GM23338 (cell line): ENCODE measurements around the gene PTPRQ. TPM values are rescaled to one million over a fixed set of nuclear protein-coding genes. Genes with fewer than 3 reads are reported as not detected.

Experiments
- ATAC-seq: fragments of 200-7000 bp; cut with Tn5 transposase; 3 replicates; pipeline ENCODE4 v1.9.1; 2020
- DNase-seq: peaks from one replicate; pipeline ENCODE4 v3.0.0-alpha.2; 2015; ENCODE audit warnings: low spot score
- H2AFZ ChIP-seq: fragments of 200-600 bp; sonication (generic); 2 replicates; pipeline ENCODE4 v1.8.0; 2016; ENCODE audit warnings: antibody characterized with exemption, mild to moderate bottlenecking, moderate library complexity
- H3F3A ChIP-seq: fragments of 200-600 bp; sonication (generic); replicated peaks from 2 replicates; pipeline ENCODE4 v1.8.0; 2017; ENCODE audit warnings: antibody characterized with exemption, mixed run types, low read depth
- H3K27ac ChIP-seq: fragments of 200-600 bp; sonication (generic); 2 replicates; pipeline ENCODE4 v1.6.1; 2016; ENCODE audit warnings: low read depth
- H3K27me3 ChIP-seq: fragments of 200-600 bp; sonication (generic); 2 replicates; pipeline ENCODE4 v1.8.0; 2016; ENCODE audit warnings: mild to moderate bottlenecking, mixed run types, moderate library complexity; ENCODE audit not compliant: insufficient read depth
- H3K36me3 ChIP-seq: fragments of 200-600 bp; sonication (generic); 2 replicates; pipeline ENCODE4 v1.8.0; 2016; ENCODE audit warnings: mild to moderate bottlenecking; ENCODE audit not compliant: insufficient read depth
- H3K4me1 ChIP-seq: fragments of 200-600 bp; sonication (generic); 2 replicates; pipeline ENCODE4 v1.8.0; 2016; ENCODE audit warnings: mild to moderate bottlenecking, moderate library complexity; ENCODE audit not compliant: insufficient read depth
- H3K4me2 ChIP-seq: fragments of 200-600 bp; sonication (generic); 2 replicates; pipeline ENCODE4 v1.7.1; 2017; ENCODE audit warnings: mixed run types
- H3K4me3 ChIP-seq: fragments of 200-600 bp; sonication (generic); 2 replicates; pipeline ENCODE4 v1.6.1; 2016; ENCODE audit warnings: mixed run types
- H3K79me2 ChIP-seq: fragments of 200-600 bp; sonication (generic); replicated peaks from 2 replicates; pipeline ENCODE4 v1.8.0; 2017; ENCODE audit warnings: mild to moderate bottlenecking; ENCODE audit not compliant: insufficient read depth
- H3K9me2 ChIP-seq: fragments of 200-600 bp; sonication (generic); 2 replicates; pipeline ENCODE4 v1.8.0; 2017; ENCODE audit not compliant: insufficient read depth
- H4K20me1 ChIP-seq: fragments of 200-600 bp; sonication (generic); replicated peaks from 2 replicates; pipeline ENCODE4 v1.8.0; 2017; ENCODE audit warnings: mild to moderate bottlenecking; ENCODE audit not compliant: insufficient read depth
- H3K27ac Mint-ChIP-seq: 2 replicates; pipeline ENCODE4 v1.8.0; 2020; ENCODE audit warnings: inconsistent platforms, mild to moderate bottlenecking, moderate library complexity, mixed read lengths
- H3K27me3 Mint-ChIP-seq: 3 replicates; pipeline ENCODE4 v1.8.0; 2022; ENCODE audit warnings: low read depth, mild to moderate bottlenecking, moderate library complexity, mixed read lengths, inconsistent platforms; ENCODE audit not compliant: insufficient read depth, poor library complexity
- H3K36me3 Mint-ChIP-seq: 3 replicates; pipeline ENCODE4 v1.8.0; 2021; ENCODE audit warnings: low read depth, mild to moderate bottlenecking, inconsistent platforms, moderate library complexity, mixed read lengths
- H3K4me1 Mint-ChIP-seq: 3 replicates; pipeline ENCODE4 v1.8.0; 2020; ENCODE audit warnings: mild to moderate bottlenecking, inconsistent platforms, mixed read lengths
- H3K4me3 Mint-ChIP-seq: 3 replicates; pipeline ENCODE4 v1.8.0; 2021; ENCODE audit warnings: moderate library complexity, mild to moderate bottlenecking, inconsistent platforms, mixed read lengths
- H3K9me3 Mint-ChIP-seq: 3 replicates; pipeline ENCODE4 v1.8.0; 2020; ENCODE audit warnings: moderate library complexity, mild to moderate bottlenecking, inconsistent platforms, mixed read lengths
- CREB1 ChIP-seq: fragments of 250-450 bp; sonication (Bioruptor Pico); IDR thresholded peaks from 2 replicates; pipeline ENCODE4 v1.5.0; 2020; ENCODE audit warnings: low read depth, mild to moderate bottlenecking, moderate library complexity
- EZH2 ChIP-seq: fragments of 200-600 bp; sonication (generic); IDR thresholded peaks from one replicate; pipeline ENCODE4 v1.8.0; 2017; ENCODE audit warnings: antibody characterized with exemption, mild to moderate bottlenecking, low read depth; ENCODE audit not compliant: unreplicated experiment
- JUNB ChIP-seq: IDR thresholded peaks from one replicate; pipeline ENCODE4 v1.6.1; 2016; ENCODE audit warnings: antibody characterized with exemption; ENCODE audit not compliant: unreplicated experiment
- NANOG ChIP-seq: IDR thresholded peaks from 2 replicates; pipeline ENCODE4 v1.6.1; 2016; ENCODE audit warnings: antibody characterized with exemption, borderline replicate concordance
- POLR2AphosphoS5 ChIP-seq: IDR thresholded peaks from 2 replicates; pipeline ENCODE4 v1.6.1; 2016; ENCODE audit warnings: antibody characterized with exemption, low read depth
- STAT1 ChIP-seq: IDR thresholded peaks from one replicate; pipeline ENCODE4 v1.6.1; 2016; ENCODE audit warnings: antibody characterized with exemption; ENCODE audit not compliant: unreplicated experiment
- ZNF114 ChIP-seq: fragments of 250-450 bp; sonication (Bioruptor Pico); IDR thresholded peaks from 2 replicates; pipeline ENCODE4 v1.5.0; 2020; ENCODE audit warnings: mild to moderate bottlenecking, moderate library complexity
- ZNF331 ChIP-seq: fragments of 250-450 bp; sonication (Bioruptor Pico); IDR thresholded peaks from 2 replicates; pipeline ENCODE4 v1.5.0; 2020; ENCODE audit warnings: low read depth, mild to moderate bottlenecking, moderate library complexity
- polyA plus RNA-seq: library from polyadenylated mRNA; unstranded; fragments of >200 nt; fragmentation: Nextera tagmentation; extraction: Ambion mirVana; gene quantifications from 2 replicates; pipeline ENCODE4 v1.2.1, GENCODE V29; 2016
- total RNA-seq: library from RNA; depleted of rRNA; stranded (reverse); fragments of >200 nt; shearing (Covaris generic); gene quantifications from 2 replicates; pipeline ENCODE4 v1.2.3, GENCODE V29; 2014
- TF ChIP-seq, protein P1 (sequence below): fragments of 250-450 bp; sonication (Bioruptor Pico); IDR thresholded peaks from 2 replicates; pipeline ENCODE4 v1.5.0; 2020; ENCODE audit warnings: mild to moderate bottlenecking, moderate library complexity
- TF ChIP-seq, protein P2 (sequence below), 2 experiments: fragments of 200-600 bp in 1 of 2; sonication (generic) in 1 of 2; conservative IDR thresholded peaks; 2 replicates each; pipeline versions ENCODE4 v1.5.1 to v1.6.1; 2016 to 2017; ENCODE audit warnings: antibody characterized with exemption in 2 of 2, low read depth in 2 of 2, mild to moderate bottlenecking in 2 of 2, moderate library complexity in 1 of 2
- TF ChIP-seq, protein P3 (sequence below): IDR thresholded peaks from 2 replicates; pipeline ENCODE4 v1.6.1; 2016; ENCODE audit warnings: antibody characterized with exemption
- TF ChIP-seq, protein P4 (sequence below): IDR thresholded peaks from one replicate; pipeline ENCODE4 v1.6.1; 2018; ENCODE audit warnings: antibody characterized with exemption; ENCODE audit not compliant: unreplicated experiment

PTPRQ gene
- total and polyA plus RNA-seq, 2 experiments from 2014 or later, result not detected

DNA sequence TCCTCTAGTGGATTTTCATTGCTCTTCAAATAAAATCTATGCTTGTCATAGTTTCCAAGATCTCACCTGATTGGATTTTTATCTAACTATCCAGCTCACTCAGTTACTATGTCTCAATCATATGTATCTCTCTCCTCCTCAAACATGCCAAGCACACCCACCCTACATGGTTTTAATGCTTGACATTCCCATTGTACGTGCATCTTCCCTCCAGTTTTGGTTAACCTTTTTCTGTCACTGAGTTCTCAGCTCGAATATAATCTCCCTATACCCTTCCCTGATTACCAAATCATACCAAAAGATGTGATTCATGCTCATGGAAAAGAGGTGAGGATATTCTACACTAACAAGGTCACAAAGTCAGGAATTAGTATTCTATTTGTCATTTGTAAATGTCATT, 12.0 kb upstream of the PTPRQ start:
- Mint-ChIP-seq H3K9me3 (no peaks in the 10 kb centered on the region), H3K4me1 (peaks cover 7% of the 10 kb centered on the region), H3K27me3 (no peaks in the 10 kb centered on the region), H3K4me3 (no peak overlapping the region), H3K27ac (no peak overlapping the region), H3K36me3 (no peaks in the 10 kb centered on the region)
- Histone ChIP-seq H3K9me2 (no peaks in the 10 kb centered on the region), H3K4me3 (no peak overlapping the region), H3K4me1 (peaks cover 9% of the 10 kb centered on the region; the same call in 1 of the 2 replicates), H3F3A (no peaks in the 10 kb centered on the region), H3K36me3 (no peaks in the 10 kb centered on the region), H2AFZ (no peak overlapping the region), H3K4me2 (no peak overlapping the region), H3K27me3 (no peaks in the 10 kb centered on the region), H3K27ac (no peak overlapping the region), H3K79me2 (no peaks in the 10 kb centered on the region), H4K20me1 (no peaks in the 10 kb centered on the region)
- ATAC-seq (no peak), DNase-seq (no peak)
- TF ChIP-seq, protein P1, sequence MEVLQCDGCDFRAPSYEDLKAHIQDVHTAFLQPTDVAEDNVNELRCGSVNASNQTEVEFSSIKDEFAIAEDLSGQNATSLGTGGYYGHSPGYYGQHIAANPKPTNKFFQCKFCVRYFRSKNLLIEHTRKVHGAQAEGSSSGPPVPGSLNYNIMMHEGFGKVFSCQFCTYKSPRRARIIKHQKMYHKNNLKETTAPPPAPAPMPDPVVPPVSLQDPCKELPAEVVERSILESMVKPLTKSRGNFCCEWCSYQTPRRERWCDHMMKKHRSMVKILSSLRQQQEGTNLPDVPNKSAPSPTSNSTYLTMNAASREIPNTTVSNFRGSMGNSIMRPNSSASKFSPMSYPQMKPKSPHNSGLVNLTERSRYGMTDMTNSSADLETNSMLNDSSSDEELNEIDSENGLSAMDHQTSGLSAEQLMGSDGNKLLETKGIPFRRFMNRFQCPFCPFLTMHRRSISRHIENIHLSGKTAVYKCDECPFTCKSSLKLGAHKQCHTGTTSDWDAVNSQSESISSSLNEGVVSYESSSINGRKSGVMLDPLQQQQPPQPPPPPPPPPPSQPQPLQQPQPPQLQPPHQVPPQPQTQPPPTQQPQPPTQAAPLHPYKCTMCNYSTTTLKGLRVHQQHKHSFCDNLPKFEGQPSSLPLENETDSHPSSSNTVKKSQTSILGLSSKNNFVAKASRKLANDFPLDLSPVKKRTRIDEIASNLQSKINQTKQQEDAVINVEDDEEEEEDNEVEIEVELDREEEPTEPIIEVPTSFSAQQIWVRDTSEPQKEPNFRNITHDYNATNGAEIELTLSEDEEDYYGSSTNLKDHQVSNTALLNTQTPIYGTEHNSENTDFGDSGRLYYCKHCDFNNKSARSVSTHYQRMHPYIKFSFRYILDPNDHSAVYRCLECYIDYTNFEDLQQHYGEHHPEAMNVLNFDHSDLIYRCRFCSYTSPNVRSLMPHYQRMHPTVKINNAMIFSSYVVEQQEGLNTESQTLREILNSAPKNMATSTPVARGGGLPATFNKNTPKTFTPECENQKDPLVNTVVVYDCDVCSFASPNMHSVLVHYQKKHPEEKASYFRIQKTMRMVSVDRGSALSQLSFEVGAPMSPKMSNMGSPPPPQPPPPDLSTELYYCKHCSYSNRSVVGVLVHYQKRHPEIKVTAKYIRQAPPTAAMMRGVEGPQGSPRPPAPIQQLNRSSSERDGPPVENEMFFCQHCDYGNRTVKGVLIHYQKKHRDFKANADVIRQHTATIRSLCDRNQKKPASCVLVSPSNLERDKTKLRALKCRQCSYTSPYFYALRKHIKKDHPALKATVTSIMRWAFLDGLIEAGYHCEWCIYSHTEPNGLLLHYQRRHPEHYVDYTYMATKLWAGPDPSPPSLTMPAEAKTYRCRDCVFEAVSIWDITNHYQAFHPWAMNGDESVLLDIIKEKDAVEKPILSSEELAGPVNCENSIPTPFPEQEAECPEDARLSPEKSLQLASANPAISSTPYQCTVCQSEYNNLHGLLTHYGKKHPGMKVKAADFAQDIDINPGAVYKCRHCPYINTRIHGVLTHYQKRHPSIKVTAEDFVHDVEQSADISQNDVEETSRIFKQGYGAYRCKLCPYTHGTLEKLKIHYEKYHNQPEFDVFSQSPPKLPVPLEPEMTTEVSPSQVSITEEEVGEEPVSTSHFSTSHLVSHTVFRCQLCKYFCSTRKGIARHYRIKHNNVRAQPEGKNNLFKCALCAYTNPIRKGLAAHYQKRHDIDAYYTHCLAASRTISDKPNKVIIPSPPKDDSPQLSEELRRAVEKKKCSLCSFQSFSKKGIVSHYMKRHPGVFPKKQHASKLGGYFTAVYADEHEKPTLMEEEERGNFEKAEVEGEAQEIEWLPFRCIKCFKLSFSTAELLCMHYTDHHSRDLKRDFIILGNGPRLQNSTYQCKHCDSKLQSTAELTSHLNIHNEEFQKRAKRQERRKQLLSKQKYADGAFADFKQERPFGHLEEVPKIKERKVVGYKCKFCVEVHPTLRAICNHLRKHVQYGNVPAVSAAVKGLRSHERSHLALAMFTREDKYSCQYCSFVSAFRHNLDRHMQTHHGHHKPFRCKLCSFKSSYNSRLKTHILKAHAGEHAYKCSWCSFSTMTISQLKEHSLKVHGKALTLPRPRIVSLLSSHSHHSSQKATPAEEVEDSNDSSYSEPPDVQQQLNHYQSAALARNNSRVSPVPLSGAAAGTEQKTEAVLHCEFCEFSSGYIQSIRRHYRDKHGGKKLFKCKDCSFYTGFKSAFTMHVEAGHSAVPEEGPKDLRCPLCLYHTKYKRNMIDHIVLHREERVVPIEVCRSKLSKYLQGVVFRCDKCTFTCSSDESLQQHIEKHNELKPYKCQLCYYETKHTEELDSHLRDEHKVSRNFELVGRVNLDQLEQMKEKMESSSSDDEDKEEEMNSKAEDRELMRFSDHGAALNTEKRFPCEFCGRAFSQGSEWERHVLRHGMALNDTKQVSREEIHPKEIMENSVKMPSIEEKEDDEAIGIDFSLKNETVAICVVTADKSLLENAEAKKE (CRISPR knock-in tag), result no peak
- TF ChIP-seq CREB1 (CRISPR knock-in tag) (no peak), NANOG (no peak), ZNF114 (CRISPR knock-in tag) (no peak), STAT1 (no peak), ZNF331 (CRISPR knock-in tag) (no peak), POLR2AphosphoS5 (no peak), JUNB (no peak), EZH2 (no peak)
- TF ChIP-seq, protein P2, sequence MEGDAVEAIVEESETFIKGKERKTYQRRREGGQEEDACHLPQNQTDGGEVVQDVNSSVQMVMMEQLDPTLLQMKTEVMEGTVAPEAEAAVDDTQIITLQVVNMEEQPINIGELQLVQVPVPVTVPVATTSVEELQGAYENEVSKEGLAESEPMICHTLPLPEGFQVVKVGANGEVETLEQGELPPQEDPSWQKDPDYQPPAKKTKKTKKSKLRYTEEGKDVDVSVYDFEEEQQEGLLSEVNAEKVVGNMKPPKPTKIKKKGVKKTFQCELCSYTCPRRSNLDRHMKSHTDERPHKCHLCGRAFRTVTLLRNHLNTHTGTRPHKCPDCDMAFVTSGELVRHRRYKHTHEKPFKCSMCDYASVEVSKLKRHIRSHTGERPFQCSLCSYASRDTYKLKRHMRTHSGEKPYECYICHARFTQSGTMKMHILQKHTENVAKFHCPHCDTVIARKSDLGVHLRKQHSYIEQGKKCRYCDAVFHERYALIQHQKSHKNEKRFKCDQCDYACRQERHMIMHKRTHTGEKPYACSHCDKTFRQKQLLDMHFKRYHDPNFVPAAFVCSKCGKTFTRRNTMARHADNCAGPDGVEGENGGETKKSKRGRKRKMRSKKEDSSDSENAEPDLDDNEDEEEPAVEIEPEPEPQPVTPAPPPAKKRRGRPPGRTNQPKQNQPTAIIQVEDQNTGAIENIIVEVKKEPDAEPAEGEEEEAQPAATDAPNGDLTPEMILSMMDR (conservative IDR thresholded peaks at IDR 0.05; ENCODE audit: low read depth in 2 of 2), result no peak
- TF ChIP-seq, protein P3, sequence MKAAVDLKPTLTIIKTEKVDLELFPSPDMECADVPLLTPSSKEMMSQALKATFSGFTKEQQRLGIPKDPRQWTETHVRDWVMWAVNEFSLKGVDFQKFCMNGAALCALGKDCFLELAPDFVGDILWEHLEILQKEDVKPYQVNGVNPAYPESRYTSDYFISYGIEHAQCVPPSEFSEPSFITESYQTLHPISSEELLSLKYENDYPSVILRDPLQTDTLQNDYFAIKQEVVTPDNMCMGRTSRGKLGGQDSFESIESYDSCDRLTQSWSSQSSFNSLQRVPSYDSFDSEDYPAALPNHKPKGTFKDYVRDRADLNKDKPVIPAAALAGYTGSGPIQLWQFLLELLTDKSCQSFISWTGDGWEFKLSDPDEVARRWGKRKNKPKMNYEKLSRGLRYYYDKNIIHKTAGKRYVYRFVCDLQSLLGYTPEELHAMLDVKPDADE, result no peak
- TF ChIP-seq, protein P4, sequence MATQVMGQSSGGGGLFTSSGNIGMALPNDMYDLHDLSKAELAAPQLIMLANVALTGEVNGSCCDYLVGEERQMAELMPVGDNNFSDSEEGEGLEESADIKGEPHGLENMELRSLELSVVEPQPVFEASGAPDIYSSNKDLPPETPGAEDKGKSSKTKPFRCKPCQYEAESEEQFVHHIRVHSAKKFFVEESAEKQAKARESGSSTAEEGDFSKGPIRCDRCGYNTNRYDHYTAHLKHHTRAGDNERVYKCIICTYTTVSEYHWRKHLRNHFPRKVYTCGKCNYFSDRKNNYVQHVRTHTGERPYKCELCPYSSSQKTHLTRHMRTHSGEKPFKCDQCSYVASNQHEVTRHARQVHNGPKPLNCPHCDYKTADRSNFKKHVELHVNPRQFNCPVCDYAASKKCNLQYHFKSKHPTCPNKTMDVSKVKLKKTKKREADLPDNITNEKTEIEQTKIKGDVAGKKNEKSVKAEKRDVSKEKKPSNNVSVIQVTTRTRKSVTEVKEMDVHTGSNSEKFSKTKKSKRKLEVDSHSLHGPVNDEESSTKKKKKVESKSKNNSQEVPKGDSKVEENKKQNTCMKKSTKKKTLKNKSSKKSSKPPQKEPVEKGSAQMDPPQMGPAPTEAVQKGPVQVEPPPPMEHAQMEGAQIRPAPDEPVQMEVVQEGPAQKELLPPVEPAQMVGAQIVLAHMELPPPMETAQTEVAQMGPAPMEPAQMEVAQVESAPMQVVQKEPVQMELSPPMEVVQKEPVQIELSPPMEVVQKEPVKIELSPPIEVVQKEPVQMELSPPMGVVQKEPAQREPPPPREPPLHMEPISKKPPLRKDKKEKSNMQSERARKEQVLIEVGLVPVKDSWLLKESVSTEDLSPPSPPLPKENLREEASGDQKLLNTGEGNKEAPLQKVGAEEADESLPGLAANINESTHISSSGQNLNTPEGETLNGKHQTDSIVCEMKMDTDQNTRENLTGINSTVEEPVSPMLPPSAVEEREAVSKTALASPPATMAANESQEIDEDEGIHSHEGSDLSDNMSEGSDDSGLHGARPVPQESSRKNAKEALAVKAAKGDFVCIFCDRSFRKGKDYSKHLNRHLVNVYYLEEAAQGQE, result no peak
